ENCODE measurements around the gene TANK. TPM values are rescaled to one million over a fixed set of nuclear protein-coding genes. Genes with fewer than 3 reads are reported as not detected.

Gene TANK
- total and polyA plus RNA-seq, 2 experiments from 2014 or later, result 27.7 to 35.4 TPM

DNA sequence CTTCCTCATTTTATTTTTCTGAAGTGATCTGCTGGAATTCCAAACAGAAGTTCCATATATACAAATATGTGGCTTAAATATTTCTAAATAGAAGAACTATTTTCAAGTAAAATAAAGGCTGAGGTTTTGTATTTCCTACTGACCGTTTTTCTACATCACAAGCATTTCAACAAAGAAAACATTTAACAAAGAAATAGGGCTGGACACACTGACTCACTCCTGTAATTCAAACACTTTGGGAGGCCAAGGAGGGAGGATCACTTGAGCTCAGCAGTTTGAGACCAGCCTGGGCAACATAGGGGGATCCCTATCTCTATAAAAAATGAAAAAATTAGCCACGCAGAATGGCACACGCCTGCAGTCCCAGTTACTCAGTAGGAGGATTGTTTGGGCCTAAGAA lies 44.6 kb downstream of the TANK start:
- no peaks in the 10 kb centered on the region for H3K36me3 ChIP-seq (ENCODE audit: insufficient read depth)
- no peaks in the 10 kb centered on the region for H3F3A ChIP-seq (replicated peaks; ENCODE audit: low read depth)
- no peak overlapping the region for H3K4me3 ChIP-seq
- Mint-ChIP-seq H3K27ac (no peak overlapping the region), H3K27me3 (ENCODE audit: insufficient read depth, low read depth, poor library complexity) (no peaks in the 10 kb centered on the region), H3K4me3 (no peak overlapping the region), H3K36me3 (ENCODE audit: low read depth) (no peaks in the 10 kb centered on the region), H3K9me3 (no peaks in the 10 kb centered on the region), H3K4me1 (peaks cover 3% of the 10 kb centered on the region; the same call in 2 of the 3 replicates)
- no peaks in the 10 kb centered on the region for H3K9me2 ChIP-seq (ENCODE audit: insufficient read depth)
- H3K79me2 ChIP-seq (replicated peaks; ENCODE audit: insufficient read depth), result no peaks in the 10 kb centered on the region
- H2AFZ ChIP-seq, result no peak overlapping the region
- H4K20me1 ChIP-seq (replicated peaks; ENCODE audit: insufficient read depth), result no peaks in the 10 kb centered on the region; the same call in 1 of the 2 replicates
- no peaks in the 10 kb centered on the region for H3K27me3 ChIP-seq (ENCODE audit: insufficient read depth)
- DNase-seq (ENCODE audit: low spot score) (no peak), ATAC-seq (no peak)
- TF ChIP-seq STAT1 (IDR thresholded peaks at IDR 0.05; ENCODE audit: unreplicated experiment) (no peak), EZH2 (IDR thresholded peaks at IDR 0.05; ENCODE audit: low read depth, unreplicated experiment) (no peak), POLR2AphosphoS5 (IDR thresholded peaks at IDR 0.05; ENCODE audit: low read depth) (no peak), EZH2phosphoT487 (IDR thresholded peaks at IDR 0.05; ENCODE audit: unreplicated experiment) (no peak), ZNF114 (CRISPR knock-in tag; IDR thresholded peaks at IDR 0.05) (no peak), CREB1 (CRISPR knock-in tag; IDR thresholded peaks at IDR 0.05; ENCODE audit: low read depth) (no peak), ZNF331 (CRISPR knock-in tag; IDR thresholded peaks at IDR 0.05; ENCODE audit: low read depth) (no peak)
- TF ChIP-seq, protein P1, sequence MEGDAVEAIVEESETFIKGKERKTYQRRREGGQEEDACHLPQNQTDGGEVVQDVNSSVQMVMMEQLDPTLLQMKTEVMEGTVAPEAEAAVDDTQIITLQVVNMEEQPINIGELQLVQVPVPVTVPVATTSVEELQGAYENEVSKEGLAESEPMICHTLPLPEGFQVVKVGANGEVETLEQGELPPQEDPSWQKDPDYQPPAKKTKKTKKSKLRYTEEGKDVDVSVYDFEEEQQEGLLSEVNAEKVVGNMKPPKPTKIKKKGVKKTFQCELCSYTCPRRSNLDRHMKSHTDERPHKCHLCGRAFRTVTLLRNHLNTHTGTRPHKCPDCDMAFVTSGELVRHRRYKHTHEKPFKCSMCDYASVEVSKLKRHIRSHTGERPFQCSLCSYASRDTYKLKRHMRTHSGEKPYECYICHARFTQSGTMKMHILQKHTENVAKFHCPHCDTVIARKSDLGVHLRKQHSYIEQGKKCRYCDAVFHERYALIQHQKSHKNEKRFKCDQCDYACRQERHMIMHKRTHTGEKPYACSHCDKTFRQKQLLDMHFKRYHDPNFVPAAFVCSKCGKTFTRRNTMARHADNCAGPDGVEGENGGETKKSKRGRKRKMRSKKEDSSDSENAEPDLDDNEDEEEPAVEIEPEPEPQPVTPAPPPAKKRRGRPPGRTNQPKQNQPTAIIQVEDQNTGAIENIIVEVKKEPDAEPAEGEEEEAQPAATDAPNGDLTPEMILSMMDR (conservative IDR thresholded peaks at IDR 0.05; ENCODE audit: low read depth in 2 of 2), result no peak
- TF ChIP-seq, protein P2, sequence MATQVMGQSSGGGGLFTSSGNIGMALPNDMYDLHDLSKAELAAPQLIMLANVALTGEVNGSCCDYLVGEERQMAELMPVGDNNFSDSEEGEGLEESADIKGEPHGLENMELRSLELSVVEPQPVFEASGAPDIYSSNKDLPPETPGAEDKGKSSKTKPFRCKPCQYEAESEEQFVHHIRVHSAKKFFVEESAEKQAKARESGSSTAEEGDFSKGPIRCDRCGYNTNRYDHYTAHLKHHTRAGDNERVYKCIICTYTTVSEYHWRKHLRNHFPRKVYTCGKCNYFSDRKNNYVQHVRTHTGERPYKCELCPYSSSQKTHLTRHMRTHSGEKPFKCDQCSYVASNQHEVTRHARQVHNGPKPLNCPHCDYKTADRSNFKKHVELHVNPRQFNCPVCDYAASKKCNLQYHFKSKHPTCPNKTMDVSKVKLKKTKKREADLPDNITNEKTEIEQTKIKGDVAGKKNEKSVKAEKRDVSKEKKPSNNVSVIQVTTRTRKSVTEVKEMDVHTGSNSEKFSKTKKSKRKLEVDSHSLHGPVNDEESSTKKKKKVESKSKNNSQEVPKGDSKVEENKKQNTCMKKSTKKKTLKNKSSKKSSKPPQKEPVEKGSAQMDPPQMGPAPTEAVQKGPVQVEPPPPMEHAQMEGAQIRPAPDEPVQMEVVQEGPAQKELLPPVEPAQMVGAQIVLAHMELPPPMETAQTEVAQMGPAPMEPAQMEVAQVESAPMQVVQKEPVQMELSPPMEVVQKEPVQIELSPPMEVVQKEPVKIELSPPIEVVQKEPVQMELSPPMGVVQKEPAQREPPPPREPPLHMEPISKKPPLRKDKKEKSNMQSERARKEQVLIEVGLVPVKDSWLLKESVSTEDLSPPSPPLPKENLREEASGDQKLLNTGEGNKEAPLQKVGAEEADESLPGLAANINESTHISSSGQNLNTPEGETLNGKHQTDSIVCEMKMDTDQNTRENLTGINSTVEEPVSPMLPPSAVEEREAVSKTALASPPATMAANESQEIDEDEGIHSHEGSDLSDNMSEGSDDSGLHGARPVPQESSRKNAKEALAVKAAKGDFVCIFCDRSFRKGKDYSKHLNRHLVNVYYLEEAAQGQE (IDR thresholded peaks at IDR 0.05; ENCODE audit: unreplicated experiment), result no peak
- TF ChIP-seq, protein P3, sequence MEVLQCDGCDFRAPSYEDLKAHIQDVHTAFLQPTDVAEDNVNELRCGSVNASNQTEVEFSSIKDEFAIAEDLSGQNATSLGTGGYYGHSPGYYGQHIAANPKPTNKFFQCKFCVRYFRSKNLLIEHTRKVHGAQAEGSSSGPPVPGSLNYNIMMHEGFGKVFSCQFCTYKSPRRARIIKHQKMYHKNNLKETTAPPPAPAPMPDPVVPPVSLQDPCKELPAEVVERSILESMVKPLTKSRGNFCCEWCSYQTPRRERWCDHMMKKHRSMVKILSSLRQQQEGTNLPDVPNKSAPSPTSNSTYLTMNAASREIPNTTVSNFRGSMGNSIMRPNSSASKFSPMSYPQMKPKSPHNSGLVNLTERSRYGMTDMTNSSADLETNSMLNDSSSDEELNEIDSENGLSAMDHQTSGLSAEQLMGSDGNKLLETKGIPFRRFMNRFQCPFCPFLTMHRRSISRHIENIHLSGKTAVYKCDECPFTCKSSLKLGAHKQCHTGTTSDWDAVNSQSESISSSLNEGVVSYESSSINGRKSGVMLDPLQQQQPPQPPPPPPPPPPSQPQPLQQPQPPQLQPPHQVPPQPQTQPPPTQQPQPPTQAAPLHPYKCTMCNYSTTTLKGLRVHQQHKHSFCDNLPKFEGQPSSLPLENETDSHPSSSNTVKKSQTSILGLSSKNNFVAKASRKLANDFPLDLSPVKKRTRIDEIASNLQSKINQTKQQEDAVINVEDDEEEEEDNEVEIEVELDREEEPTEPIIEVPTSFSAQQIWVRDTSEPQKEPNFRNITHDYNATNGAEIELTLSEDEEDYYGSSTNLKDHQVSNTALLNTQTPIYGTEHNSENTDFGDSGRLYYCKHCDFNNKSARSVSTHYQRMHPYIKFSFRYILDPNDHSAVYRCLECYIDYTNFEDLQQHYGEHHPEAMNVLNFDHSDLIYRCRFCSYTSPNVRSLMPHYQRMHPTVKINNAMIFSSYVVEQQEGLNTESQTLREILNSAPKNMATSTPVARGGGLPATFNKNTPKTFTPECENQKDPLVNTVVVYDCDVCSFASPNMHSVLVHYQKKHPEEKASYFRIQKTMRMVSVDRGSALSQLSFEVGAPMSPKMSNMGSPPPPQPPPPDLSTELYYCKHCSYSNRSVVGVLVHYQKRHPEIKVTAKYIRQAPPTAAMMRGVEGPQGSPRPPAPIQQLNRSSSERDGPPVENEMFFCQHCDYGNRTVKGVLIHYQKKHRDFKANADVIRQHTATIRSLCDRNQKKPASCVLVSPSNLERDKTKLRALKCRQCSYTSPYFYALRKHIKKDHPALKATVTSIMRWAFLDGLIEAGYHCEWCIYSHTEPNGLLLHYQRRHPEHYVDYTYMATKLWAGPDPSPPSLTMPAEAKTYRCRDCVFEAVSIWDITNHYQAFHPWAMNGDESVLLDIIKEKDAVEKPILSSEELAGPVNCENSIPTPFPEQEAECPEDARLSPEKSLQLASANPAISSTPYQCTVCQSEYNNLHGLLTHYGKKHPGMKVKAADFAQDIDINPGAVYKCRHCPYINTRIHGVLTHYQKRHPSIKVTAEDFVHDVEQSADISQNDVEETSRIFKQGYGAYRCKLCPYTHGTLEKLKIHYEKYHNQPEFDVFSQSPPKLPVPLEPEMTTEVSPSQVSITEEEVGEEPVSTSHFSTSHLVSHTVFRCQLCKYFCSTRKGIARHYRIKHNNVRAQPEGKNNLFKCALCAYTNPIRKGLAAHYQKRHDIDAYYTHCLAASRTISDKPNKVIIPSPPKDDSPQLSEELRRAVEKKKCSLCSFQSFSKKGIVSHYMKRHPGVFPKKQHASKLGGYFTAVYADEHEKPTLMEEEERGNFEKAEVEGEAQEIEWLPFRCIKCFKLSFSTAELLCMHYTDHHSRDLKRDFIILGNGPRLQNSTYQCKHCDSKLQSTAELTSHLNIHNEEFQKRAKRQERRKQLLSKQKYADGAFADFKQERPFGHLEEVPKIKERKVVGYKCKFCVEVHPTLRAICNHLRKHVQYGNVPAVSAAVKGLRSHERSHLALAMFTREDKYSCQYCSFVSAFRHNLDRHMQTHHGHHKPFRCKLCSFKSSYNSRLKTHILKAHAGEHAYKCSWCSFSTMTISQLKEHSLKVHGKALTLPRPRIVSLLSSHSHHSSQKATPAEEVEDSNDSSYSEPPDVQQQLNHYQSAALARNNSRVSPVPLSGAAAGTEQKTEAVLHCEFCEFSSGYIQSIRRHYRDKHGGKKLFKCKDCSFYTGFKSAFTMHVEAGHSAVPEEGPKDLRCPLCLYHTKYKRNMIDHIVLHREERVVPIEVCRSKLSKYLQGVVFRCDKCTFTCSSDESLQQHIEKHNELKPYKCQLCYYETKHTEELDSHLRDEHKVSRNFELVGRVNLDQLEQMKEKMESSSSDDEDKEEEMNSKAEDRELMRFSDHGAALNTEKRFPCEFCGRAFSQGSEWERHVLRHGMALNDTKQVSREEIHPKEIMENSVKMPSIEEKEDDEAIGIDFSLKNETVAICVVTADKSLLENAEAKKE (CRISPR knock-in tag; IDR thresholded peaks at IDR 0.05), result no peak
- H3K4me1 ChIP-seq (ENCODE audit: insufficient read depth), result no peaks in the 10 kb centered on the region
- no peak overlapping the region for H3K4me2 ChIP-seq
- no peak overlapping the region for H3K27ac ChIP-seq (ENCODE audit: low read depth)
